ENCODE measurements around the gene HAO1. TPM values are rescaled to one million over a fixed set of nuclear protein-coding genes. Genes with fewer than 3 reads are reported as not detected.

Gene HAO1
- total RNA-seq, 2 experiments from 2014 or later: not detected

DNA sequence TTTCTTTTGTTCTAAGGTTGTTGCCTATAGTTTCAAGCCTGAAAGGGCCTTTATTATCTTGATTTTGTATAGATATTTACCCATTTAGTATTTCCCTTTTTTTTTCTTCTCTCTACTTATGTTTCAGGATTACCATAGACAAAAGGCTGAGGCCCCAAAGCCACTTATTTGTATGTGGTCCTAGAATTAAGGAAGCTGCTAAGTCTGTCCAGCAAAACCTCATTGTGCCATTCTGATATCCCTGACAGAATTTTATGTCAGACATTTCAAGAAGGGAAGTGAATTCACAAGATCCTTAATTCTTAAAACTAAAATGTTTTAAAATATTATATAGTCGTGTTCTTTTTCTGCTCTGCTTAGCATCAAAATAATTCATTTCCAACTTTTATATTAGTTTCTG is 6.9 kb downstream of the HAO1 start:
- CTCF ChIA-PET: no interaction called here

GRCh38 chr20:7930343-7930742 is 9.9 kb downstream of the HAO1 start:
- ChIA-PET POLR2A (no interaction called here), CTCF (no interaction called here)

More for the DNA sequence above, 6.9 kb downstream of the HAO1 start:
- POLR2A ChIA-PET: no interaction called here

DNA sequence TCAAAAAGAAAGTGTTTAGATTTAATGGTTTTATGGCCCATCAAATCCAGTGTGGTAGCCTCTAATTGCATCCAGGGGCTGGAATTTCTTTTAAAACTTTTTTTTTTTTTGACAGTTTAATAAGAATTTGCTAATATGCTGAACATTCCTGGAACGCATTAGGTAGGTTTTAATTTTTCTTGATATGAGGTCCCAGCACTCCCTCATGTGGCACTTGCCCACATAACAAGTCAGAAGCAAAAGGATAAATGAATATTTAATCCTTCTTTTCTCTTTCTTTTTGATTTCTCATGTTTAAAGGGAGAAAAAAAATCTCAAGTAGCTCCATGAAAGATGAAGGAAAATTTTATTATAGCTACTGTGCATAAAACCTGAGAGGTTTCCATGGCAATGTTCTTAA is 13.5 kb downstream of the HAO1 start:
- ChIA-PET CTCF (no interaction called here), POLR2A (no interaction called here)

DNA sequence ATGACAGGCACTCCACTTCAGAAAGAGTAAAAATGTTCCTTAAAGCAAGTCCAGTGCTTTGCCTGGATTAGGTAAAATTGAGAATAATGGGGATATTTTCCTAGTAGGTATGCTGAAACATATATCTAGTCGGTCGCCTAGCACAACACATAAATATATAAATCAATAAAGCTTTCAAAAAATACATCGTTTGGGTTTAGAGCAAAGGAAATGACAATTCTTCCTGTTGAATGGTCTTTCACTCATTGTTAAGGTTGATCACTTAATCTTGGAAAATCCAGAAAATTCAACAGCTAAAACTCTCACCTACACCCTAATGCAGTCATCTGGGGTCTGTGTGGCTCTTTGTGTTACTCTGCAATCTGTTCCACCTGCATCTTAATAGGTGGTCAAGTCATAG is 13.9 kb downstream of the HAO1 start:
- ChIA-PET POLR2A (no interaction called here), CTCF (no interaction called here)

GRCh38 chr20:7924692-7925091 is 15.6 kb downstream of the HAO1 start:
- CTCF ChIA-PET: interaction anchor here (0.5 kb wide), 1 partner anchor 712 kb away, joined by 4 read pairs; no protein-coding TSS in a partner anchor

GRCh38 chr20:7916648-7917047 is 23.6 kb downstream of the HAO1 start:
- POLR2A ChIA-PET: interaction anchor here (0.7 kb wide), 1 partner anchor 23 kb away, joined by 14 read pairs; no protein-coding TSS in a partner anchor
- CTCF ChIA-PET: interaction anchor here (0.7 kb wide), 1 partner anchor 1732 kb away, joined by 4 read pairs; no protein-coding TSS in a partner anchor

More at GRCh38 chr20:7924692-7925091, 15.6 kb downstream of the HAO1 start:
- POLR2A ChIA-PET: no interaction called here

DNA sequence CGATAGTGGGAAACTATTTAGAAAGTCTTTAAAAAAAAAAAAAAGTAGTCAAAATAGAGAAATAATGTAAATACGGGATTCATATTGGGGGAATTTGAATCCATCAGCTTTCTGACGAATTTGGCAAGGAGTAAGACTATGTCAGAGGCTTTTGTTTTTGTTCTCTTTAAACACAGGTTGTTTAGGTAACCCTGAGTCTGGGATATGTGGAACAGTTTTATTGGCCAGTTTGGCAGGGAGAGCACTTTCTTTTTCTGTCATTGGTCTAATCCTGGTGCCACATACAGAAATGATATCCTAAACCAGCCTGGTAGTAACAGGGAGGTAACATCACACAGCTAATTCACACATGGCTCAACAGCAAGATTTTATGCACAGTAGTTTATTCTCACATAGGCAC is 27.7 kb downstream of the HAO1 start:
- ChIA-PET CTCF (interaction anchor here (0.7 kb wide), 1 partner anchor 429 kb away, joined by 3 read pairs; no protein-coding TSS in a partner anchor), POLR2A (no interaction called here)

DNA sequence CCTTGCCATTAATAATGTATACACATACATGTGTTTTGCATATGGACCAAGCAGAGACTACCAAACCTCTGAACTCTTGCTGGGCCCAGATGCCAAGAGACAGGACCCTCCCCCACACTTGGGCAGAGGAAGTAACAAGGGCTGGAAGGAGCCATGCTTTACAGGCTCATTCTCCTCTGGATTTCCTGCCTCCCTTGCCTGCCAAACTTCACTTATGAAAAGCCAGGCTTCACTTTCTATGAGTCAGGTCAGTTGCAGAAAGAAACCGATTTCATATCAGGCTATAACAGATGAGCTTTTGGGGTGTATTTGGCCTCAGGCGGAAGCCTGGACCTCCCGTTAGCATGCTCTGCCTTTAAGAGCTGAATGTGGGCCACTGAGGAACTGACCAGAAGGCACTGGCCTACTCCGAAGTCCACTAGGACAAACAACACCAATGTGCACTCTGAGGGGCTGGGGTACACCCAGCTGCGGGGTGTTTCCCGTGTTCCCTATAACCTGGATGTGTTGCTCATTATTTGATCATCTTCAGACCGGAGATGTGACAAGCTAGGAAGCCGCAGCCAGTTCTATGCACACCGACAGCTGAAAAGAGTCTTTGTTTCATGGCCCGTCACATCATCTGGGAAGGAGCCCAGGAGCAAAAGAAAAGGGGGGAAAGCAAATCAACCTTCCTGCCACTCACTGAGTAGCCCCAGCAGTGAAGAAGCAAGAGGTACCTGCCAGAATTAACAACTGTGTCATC is 28.5 kb downstream of the HAO1 start:
- CTCF ChIA-PET: no interaction called here
- POLR2A ChIA-PET: no interaction called here

DNA sequence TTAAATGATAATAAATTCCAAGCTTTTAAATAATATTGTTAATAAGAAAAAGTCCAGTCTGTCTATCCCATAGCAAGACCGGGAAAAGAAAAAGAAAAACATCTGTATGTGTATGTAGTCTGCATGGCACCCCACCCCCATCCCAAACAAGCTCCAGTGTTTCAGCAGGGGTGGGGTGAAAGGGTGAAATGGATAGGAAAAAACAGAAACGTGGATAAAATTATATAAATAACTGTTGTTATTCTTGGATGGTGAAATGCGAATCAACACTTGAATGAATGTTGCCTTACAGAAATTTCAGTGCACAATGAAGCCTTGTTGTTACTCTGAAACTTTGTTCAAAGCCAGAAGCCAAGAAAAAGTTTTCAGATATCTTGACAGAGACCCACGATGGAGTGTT is 31.4 kb downstream of the HAO1 start:
- CTCF ChIA-PET: interaction anchor here (0.6 kb wide), 1 partner anchor 28 kb away, joined by 4 read pairs; no protein-coding TSS in a partner anchor
- POLR2A ChIA-PET: no interaction called here

GRCh38 chr20:7903429-7903828 is 36.8 kb downstream of the HAO1 start:
- ChIA-PET CTCF (no interaction called here), POLR2A (no interaction called here)

- ChIA-PET POLR2A (no interaction called here), CTCF (no interaction called here)
These were observed 37.4 kb downstream of the HAO1 start for GRCh38 chr20:7902879-7903278.

DNA sequence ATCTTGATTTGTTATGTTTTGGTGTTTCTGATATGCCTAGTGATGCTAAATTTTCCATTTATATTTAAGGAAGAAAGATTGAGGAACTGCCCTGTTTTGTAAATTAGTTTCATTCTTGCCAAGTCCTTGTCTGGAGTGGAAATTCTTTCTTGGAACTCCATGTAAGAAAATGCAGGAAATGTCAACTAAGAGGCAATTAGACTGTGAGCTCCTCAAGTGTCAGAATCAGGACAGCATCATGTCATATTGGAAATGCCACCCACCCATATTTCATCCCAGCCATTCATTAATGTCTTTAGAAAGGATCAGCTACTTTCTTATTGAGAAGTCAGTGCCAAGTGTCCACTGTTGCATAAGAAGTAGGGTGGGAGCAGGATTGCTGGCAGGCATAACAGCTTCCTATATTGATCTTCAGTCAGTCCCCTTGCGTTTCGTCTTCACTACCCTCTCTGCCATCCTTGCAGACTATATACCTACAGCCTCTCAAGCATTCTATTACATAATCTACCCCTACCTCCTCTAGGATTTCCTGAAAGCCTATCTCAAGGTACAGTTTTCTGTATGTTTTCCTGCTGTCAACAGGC is 42.4 kb downstream of the HAO1 start:
- ChIA-PET POLR2A (no interaction called here), CTCF (no interaction called here)

- CTCF ChIA-PET: no interaction called here
- POLR2A ChIA-PET: no interaction called here
These were observed 47.1 kb downstream of the HAO1 start for GRCh38 chr20:7893014-7893730.

DNA sequence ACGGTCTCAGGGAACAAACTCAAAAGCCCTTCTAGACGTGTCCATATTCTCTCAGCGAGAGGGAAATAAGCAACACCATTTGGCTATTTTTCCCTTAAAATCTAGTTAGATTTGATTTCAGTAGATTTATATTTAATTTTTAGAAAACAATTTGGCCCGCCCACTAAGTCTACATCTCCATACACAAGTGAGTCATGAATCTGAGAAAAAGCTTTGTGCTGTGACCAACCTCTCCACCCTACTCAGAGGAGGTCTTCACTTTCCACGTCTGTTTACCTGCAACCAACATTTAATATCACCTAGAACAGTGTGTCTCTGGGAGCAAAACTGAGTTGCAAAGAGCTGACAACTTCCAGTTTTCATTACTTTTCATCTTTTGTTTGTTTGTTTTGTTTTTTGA is 48.6 kb downstream of the HAO1 start:
- CTCF ChIA-PET: no interaction called here
- POLR2A ChIA-PET: no interaction called here

DNA sequence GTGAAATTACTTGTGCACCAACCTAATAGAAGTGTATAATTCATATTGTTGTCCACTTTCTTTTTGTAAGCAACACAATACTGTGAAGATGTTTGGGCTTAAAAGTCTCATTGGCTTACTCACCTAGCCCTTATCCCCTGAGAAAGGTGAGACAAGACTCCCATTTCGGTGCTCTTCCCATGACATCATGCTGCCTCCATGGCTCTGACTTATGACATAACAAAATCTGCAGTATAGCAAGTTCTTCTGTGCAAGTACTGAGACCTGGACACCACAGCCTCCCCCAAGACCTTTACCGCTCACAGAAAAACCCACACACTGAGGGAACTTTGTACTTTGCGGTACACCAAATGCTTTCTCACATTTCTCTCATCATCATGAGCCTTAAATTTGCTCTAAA is 50.5 kb downstream of the HAO1 start:
- ChIA-PET POLR2A (no interaction called here), CTCF (no interaction called here)

- POLR2A ChIA-PET: no interaction called here
- CTCF ChIA-PET: no interaction called here
These were observed 56.5 kb downstream of the HAO1 start for GRCh38 chr20:7883741-7884140.

DNA sequence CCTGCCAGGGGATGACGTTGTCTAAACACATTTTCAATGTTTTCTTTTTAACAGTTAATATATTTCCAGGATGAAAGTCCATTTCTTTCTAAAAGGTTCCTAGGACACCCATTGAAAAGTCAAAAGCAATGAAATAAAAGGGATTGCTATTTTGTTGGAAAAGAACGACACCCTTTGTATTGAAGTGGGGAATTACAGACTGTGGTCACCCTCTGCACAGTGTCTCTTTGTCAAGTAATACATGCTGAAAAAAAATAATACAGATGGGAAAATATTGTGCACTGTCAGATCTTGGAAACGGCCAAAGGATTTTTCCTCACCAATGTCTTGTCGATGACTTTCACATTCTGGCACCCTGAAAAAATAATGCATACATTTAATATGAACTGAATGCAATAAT is 56.9 kb downstream of the HAO1 start:
- ChIA-PET CTCF (no interaction called here), POLR2A (no interaction called here)

DNA sequence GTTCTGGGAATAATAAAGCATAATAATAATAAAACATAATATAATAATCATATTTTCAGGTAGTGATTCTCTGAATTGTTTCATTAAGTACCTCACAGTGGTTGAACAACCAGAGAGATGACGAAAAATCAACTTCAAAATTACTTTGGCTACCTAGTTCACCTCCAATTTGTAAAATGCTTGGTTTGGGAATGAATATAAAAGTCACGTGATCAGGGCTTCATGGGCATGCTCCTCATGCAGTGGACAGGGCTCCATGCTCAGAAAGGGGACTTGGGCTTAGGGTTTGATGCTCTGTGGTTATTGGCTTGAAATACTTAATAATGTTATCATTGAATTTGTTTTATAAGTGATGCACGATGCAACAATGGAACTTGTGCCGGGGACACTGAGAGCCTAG is 58.2 kb downstream of the HAO1 start:
- POLR2A ChIA-PET: no interaction called here
- CTCF ChIA-PET: no interaction called here

DNA sequence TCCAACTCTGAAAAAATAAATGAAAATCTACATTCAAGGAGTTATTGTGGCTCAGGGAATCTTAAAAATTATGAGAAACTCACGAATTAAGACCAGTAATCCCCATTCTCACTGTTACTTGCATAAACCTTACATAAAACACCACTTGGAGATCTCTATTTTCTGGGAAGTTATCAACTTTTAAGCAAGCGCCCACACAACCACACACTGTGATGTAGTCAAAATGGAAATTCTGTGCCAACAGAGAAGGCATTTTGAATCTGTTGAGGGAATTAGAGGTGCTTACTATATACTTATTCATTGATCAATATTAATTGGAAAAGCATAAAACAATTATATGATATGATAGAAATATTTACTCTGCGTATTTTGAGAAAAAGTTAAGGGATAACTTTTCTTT is 58.7 kb downstream of the HAO1 start:
- POLR2A ChIA-PET: no interaction called here

DNA sequence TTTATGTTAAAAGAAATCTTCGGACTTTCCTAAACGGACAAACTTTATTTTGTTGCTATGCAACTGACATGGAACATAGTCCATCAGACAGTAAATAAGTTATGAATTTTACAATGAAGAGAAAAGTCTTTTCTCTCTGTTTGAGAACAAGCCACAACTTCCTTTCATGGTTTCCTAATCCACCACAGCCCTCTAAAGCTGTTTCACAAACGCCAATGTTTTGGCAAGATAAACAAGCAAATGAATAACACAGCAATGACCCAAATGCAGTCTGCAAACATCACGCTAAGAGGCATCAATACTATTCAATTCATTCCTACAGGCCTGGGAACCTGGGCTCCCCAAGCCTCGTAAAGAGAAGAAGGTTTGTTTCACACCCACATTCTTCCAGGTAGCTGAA is 60.4 kb downstream of the HAO1 start:
- CTCF ChIA-PET: no interaction called here

More for the DNA sequence above, 58.7 kb downstream of the HAO1 start:
- CTCF ChIA-PET: no interaction called here

GRCh38 chr20:7868108-7868507 is 72.2 kb downstream of the HAO1 start:
- ChIA-PET POLR2A (no interaction called here), CTCF (no interaction called here)

More for the DNA sequence above, 60.4 kb downstream of the HAO1 start:
- POLR2A ChIA-PET: no interaction called here

All from activated CD8-positive, alpha-beta memory T cell treated with anti-CD3 and anti-CD28 coated beads for 36 hours (primary cell).